IMR-90 (cell line): ENCODE measurements around the gene SNX1. TPM values are rescaled to one million over a fixed set of nuclear protein-coding genes. Genes with fewer than 3 reads are reported as not detected.
A peak's percentile ranks its signal among the peaks of the same experiment; 100 is the strongest.

Experiments used
- ATAC-seq: fragments of 200-7000 bp; cut with Tn5 transposase; 2 replicates; pipeline ENCODE4 v1.9.1; 2020; ENCODE audit warnings: low read depth, mild to moderate bottlenecking, moderate library complexity
- BruUV-seq: library from RNA; stranded (reverse); fragments of 400-500 nt; replicated peaks from 2 replicates; lab custom pipeline; 2021; lab: Mats Ljungman, UMichigan
- CTCF ChIA-PET: fragments of 300-600 bp; formaldehyde crosslinking; extraction: SDS; loops from one replicate; lab custom pipeline; 2021; ENCODE audit warnings: antibody characterized with exemption; lab: Yijun Ruan, JAX
- POLR2A ChIA-PET: fragments of 300-600 bp; sonication (Branson Sonifier 250); formaldehyde crosslinking; loops from one replicate; lab custom pipeline; 2022; ENCODE audit warnings: antibody characterized with exemption; ENCODE audit not compliant: unreplicated experiment; lab: Charles Lee
- DNase-seq: peaks from one replicate; pipeline ENCODE4 v3.0.0; 2013
- H2AFZ ChIP-seq: replicated peaks from 2 replicates; pipeline ENCODE3; 2013; ENCODE audit warnings: low read length, mild to moderate bottlenecking; ENCODE audit not compliant: poor library complexity
- H2AK5ac ChIP-seq: 2 replicates; pipeline ENCODE4 v1.6.1; 2013; ENCODE audit warnings: low read depth, low read length, inconsistent platforms
- H2AK9ac ChIP-seq: replicated peaks from 2 replicates; pipeline ENCODE3; 2013; ENCODE audit warnings: mild to moderate bottlenecking, low read depth, low read length, moderate library complexity; ENCODE audit not compliant: poor library complexity
- H2BK120ac ChIP-seq: 2 replicates; pipeline ENCODE4 v1.6.1; 2013; ENCODE audit warnings: low read depth, low read length, inconsistent platforms
- H2BK15ac ChIP-seq: 3 replicates; pipeline ENCODE4 v1.6.1; 2013; ENCODE audit warnings: low read depth, low read length, inconsistent platforms
- H2BK20ac ChIP-seq: 2 replicates; pipeline ENCODE4 v1.6.1; 2013; ENCODE audit warnings: low read depth, mild to moderate bottlenecking, inconsistent platforms, low read length, moderate library complexity
- H2BK5ac ChIP-seq: 2 replicates; pipeline ENCODE4 v1.6.1; 2013; ENCODE audit warnings: mild to moderate bottlenecking, low read depth, low read length, inconsistent platforms; ENCODE audit not compliant: poor library complexity, severe bottlenecking
- H3K14ac ChIP-seq: replicated peaks from 2 replicates; pipeline ENCODE4 v1.6.1; 2013; ENCODE audit warnings: low read depth, low read length, inconsistent platforms
- H3K18ac ChIP-seq: 2 replicates; pipeline ENCODE4 v1.6.1; 2013; ENCODE audit warnings: low read depth, low read length, control low read depth
- H3K23ac ChIP-seq: 2 replicates; pipeline ENCODE4 v1.6.1; 2013; ENCODE audit warnings: low read depth, low read length, inconsistent platforms
- H3K27ac ChIP-seq: 2 replicates; pipeline ENCODE4 v1.5.1; 2013; ENCODE audit warnings: mild to moderate bottlenecking, control low read depth, low read length; ENCODE audit not compliant: insufficient read depth
- H3K27me3 ChIP-seq: 2 replicates; pipeline ENCODE4 v1.6.1; 2013; ENCODE audit warnings: low read length; ENCODE audit not compliant: control insufficient read depth, insufficient read depth
- H3K36me3 ChIP-seq: 2 replicates; pipeline ENCODE4 v1.6.1; 2013; ENCODE audit warnings: low read length, mixed read lengths; ENCODE audit not compliant: control insufficient read depth, insufficient read depth
- H3K4ac ChIP-seq: 2 replicates; pipeline ENCODE4 v1.6.1; 2013; ENCODE audit warnings: low read depth, low read length, inconsistent platforms
- H3K4me1 ChIP-seq: 2 replicates; pipeline ENCODE4 v1.6.1; 2013; ENCODE audit warnings: low read length, mixed read lengths; ENCODE audit not compliant: control insufficient read depth, insufficient read depth
- H3K4me2 ChIP-seq: 2 replicates; pipeline ENCODE4 v1.6.1; 2013; ENCODE audit warnings: low read depth, mild to moderate bottlenecking, control low read depth, low read length, moderate library complexity
- H3K4me3 ChIP-seq: 2 replicates; pipeline ENCODE4 v1.5.1; 2013; ENCODE audit warnings: low read depth, mild to moderate bottlenecking, control low read depth, low read length, moderate library complexity; ENCODE audit not compliant: insufficient read depth
- H3K56ac ChIP-seq: 2 replicates; pipeline ENCODE4 v1.6.1; 2013; ENCODE audit warnings: low read length, inconsistent platforms; ENCODE audit not compliant: insufficient read depth; ENCODE audit errors: extremely low read depth
- H3K79me1 ChIP-seq, 2 experiments: 2 replicates each; pipeline ENCODE4 v1.6.1; 2013; ENCODE audit warnings: low read length in 2 of 2, inconsistent platforms in 1 of 2, low read depth in 1 of 2
- H3K9ac ChIP-seq: 2 replicates; pipeline ENCODE4 v1.6.1; 2013; ENCODE audit warnings: low read depth, low read length, control low read depth
- H3K9me1 ChIP-seq: 2 replicates; pipeline ENCODE4 v1.6.1; 2013; ENCODE audit warnings: low read length, inconsistent platforms; ENCODE audit not compliant: insufficient read depth
- H3K9me3 ChIP-seq: 2 replicates; pipeline ENCODE4 v1.6.1; 2013; ENCODE audit warnings: low read length; ENCODE audit not compliant: control insufficient read depth, insufficient read depth
- H4K20me1 ChIP-seq: 2 replicates; pipeline ENCODE4 v1.6.1; 2013; ENCODE audit warnings: low read length, inconsistent platforms; ENCODE audit not compliant: insufficient read depth
- H4K5ac ChIP-seq: 2 replicates; pipeline ENCODE4 v1.6.1; 2013; ENCODE audit warnings: mild to moderate bottlenecking, low read depth, low read length, control low read depth
- H4K8ac ChIP-seq, 2 experiments: 2 replicates each; pipeline ENCODE4 v1.6.1; 2013; ENCODE audit warnings: low read depth in 2 of 2, low read length in 2 of 2, control low read depth in 1 of 2, inconsistent platforms in 1 of 2
- H4K91ac ChIP-seq: 2 replicates; pipeline ENCODE4 v1.6.1; 2013; ENCODE audit warnings: low read depth, low read length, inconsistent platforms; ENCODE audit not compliant: insufficient read depth
- CEBPB ChIP-seq: IDR thresholded peaks from 2 replicates; pipeline ENCODE4 v1.6.1; 2012; ENCODE audit warnings: low read depth, low read length, improper control_type of control experiment
- CTCF ChIP-seq: conservative IDR thresholded peaks from 2 replicates; pipeline ENCODE4 v1.5.1; 2012; ENCODE audit warnings: mild to moderate bottlenecking, low read depth, low read length, improper control_type of control experiment
- MAFK ChIP-seq: IDR thresholded peaks from 2 replicates; pipeline ENCODE4 v1.6.1; 2012; ENCODE audit warnings: low read depth, low read length, improper control_type of control experiment
- MXI1 ChIP-seq: IDR thresholded peaks from 2 replicates; pipeline ENCODE4 v1.6.1; 2012; ENCODE audit warnings: low read depth, mild to moderate bottlenecking, low read length, moderate library complexity, borderline replicate concordance
- SMC3 ChIP-seq: fragments of 150-350 bp; IDR thresholded peaks from 2 replicates; pipeline ENCODE4 v1.6.1; 2016; ENCODE audit warnings: low read depth, mild to moderate bottlenecking, antibody characterized with exemption, low read length, moderate library complexity
- WGBS, 2 experiments: methylation state at CpG; one replicate each; pipeline versions ENCODE4 v1.1.5 to v1.1.7; 2013; ENCODE audit warnings: missing lambda C conversion rate in 2 of 2; ENCODE audit not compliant: insufficient read length in 1 of 2; ENCODE audit errors: extremely low coverage in 2 of 2; 5-methylcytosine and 5-hydroxymethylcytosine counted together
- dilution Hi-C: fragments of 300-500 bp; cut with HindIII; formaldehyde crosslinking; loops from one replicate; pipeline ENCODE4 v1.14.3; 2018; ENCODE audit warnings: low sequenced_read_pairs; ENCODE audit not compliant: unreplicated experiment
- in situ Hi-C: fragments of 300-500 bp; cut with MboI; formaldehyde crosslinking; loops from 3 replicates; pipeline ENCODE4 v1.14.3; 2019; ENCODE audit warnings: low sequenced_read_pairs, inconsistent platforms, mixed read lengths
- intact Hi-C: fragments of 100-400 bp; cut with micrococcal nuclease; formaldehyde crosslinking; loops from 2 replicates; pipeline ENCODE4 v1.10.0; 2022
- polyA plus RNA-seq, 3 experiments: library from polyadenylated mRNA; depleted of rRNA; stranded (reverse); fragments of >200 nt; gene quantifications; 2 replicates each; pipeline ENCODE4 v1.2.3, GENCODE V29; 2012; ENCODE audit warnings: low replicate concordance in 1 of 3
- total RNA-seq: library from RNA; depleted of rRNA; stranded (reverse); fragments of >200 nt; gene quantifications from 2 replicates; pipeline ENCODE4 v1.2.3, GENCODE V29; 2012

SNX1 gene
- total and polyA plus RNA-seq, 2 of the 4 experiments (the other 2 are of a cell fraction) = 35.3 to 72.3 TPM

GRCh38 chr15:64163659-64164362 lies 68.0 kb downstream of the SNX1 start:
- CTCF ChIA-PET = interaction anchor here (1.1 to 1.4 kb wide), 3 partner anchors 11 to 185 kb away, joined by 3 to 5 read pairs (median 4); no protein-coding TSS in a partner anchor
- in situ Hi-C loops (no loop called here), intact Hi-C loops (loop anchor here (1.0 kb wide), 2 partner anchors 192 to 214 kb away; partner anchors contain the start of gene CSNK1G1), dilution Hi-C loops (no loop called here)
- Histone ChIP-seq H2AK9ac (peak overlapping the region; percentile 83), H3K9ac (peak overlapping the region; percentile 87; the same call in 1 of the 2 replicates), H2BK5ac (peak overlapping the region; percentile 79), H2BK20ac (no peak overlapping the region), H2AFZ (peak overlapping the region; percentile 96), H3K9me3 (no peaks in the 10 kb centered on the region), H2BK15ac (0 out of 3 replicates have a peak overlapping the region, but pooled peaks have one; percentile 45), H4K8ac (peak overlapping the region; percentile 96 to 99), H3K9me1 (peaks cover 16% of the 10 kb centered on the region), H3K14ac (peak overlapping the region; percentile 90), H3K4me2 (peak overlapping the region; percentile 93), H2BK120ac (0 out of 2 replicates have a peak overlapping the region, but pooled peaks have one; percentile 43), H3K27ac (peak overlapping the region; percentile 83), H3K4ac (peak overlapping the region; percentile 89; the same call in 1 of the 2 replicates), H4K91ac (peak overlapping the region; percentile 82), H3K4me1 (peaks cover 6% of the 10 kb centered on the region), H3K4me3 (peak overlapping the region; percentile 45; the same call in 1 of the 2 replicates), H3K79me1 (peaks cover 15 to 25% of the 10 kb centered on the region in 2 experiments), H4K20me1 (peaks cover 24% of the 10 kb centered on the region), H3K36me3 (peaks cover 19% of the 10 kb centered on the region), H3K23ac (peak overlapping the region; percentile 64; the same call in 1 of the 2 replicates), H3K18ac (peak overlapping the region; percentile 61; the same call in 1 of the 2 replicates), H3K27me3 (no peaks in the 10 kb centered on the region), H4K5ac (peak overlapping the region; percentile 93), H2AK5ac (peak overlapping the region; percentile 71; the same call in 1 of the 2 replicates), H3K56ac (peak overlapping the region; percentile 82; the same call in 1 of the 2 replicates)
- 60 to 100% methylated on average over 3 to 7 of the region's 14 CpGs for WGBS, 2 experiments
- POLR2A ChIA-PET = interaction anchor here (1.6 kb wide), 1 partner anchor 10 kb away, joined by 7 read pairs; no protein-coding TSS in a partner anchor
- TF ChIP-seq CTCF = no peak
- no peak for TF ChIP-seq MXI1
- 0 out of 2 replicates have a peak, but pooled peaks have one; percentile 31 for TF ChIP-seq CEBPB
- TF ChIP-seq MAFK = no peak
- TF ChIP-seq SMC3 = no peak
- DNase-seq = no peak
- ATAC-seq = no peak
- BruUV-seq = no TSS peak
